ENCODE results near the gene S100B.
"Not testable (repeated sequence)": the region's sequence is repeated elsewhere in the genome, so short reads cannot be mapped to it uniquely, and the experiment has no call there.

S100B gene

GRCh38 chr21:46600978-46601377, 3.9 kb downstream of the S100B start:
- DNase-seq: no peak

- no peak for DNase-seq
Measured at GRCh38 chr21:46600305-46600704, 4.6 kb downstream of the S100B start.

GRCh38 chr21:46598581-46599572, 6.0 kb downstream of the S100B start:
- DNase-seq: no peak

- DNase-seq: no peak
Measured at GRCh38 chr21:46597896-46598343, 7.0 kb downstream of the S100B start.

- DNase-seq: no peak
Measured at GRCh38 chr21:46597031-46597430, 7.9 kb downstream of the S100B start.

- no peak for DNase-seq
Measured at GRCh38 chr21:46596201-46596600, 8.7 kb downstream of the S100B start.

GRCh38 chr21:46594276-46594675, 10.6 kb downstream of the S100B start:
- no peak for DNase-seq

GRCh38 chr21:46585191-46585953, 19.5 kb downstream of the S100B start:
- no peak for DNase-seq

- DNase-seq: no peak
Measured at GRCh38 chr21:46581780-46582307, 23.0 kb downstream of the S100B start.

GRCh38 chr21:46579394-46579793, 25.5 kb downstream of the S100B start:
- not testable (repeated sequence) for DNase-seq

GRCh38 chr21:46577786-46578185, 27.1 kb downstream of the S100B start:
- DNase-seq: not testable (repeated sequence)

- DNase-seq: no peak
Measured at GRCh38 chr21:46572850-46573249, 32.0 kb downstream of the S100B start.

- no peak for DNase-seq
Measured at GRCh38 chr21:46570631-46571030, 34.3 kb downstream of the S100B start.

- DNase-seq: no peak
Measured at GRCh38 chr21:46570119-46570518, 34.8 kb downstream of the S100B start.

- no peak for DNase-seq
Measured at GRCh38 chr21:46569081-46569480, 35.8 kb downstream of the S100B start.

GRCh38 chr21:46568562-46568961, 36.3 kb downstream of the S100B start:
- DNase-seq: no peak

- no peak for DNase-seq
Measured at GRCh38 chr21:46567348-46567747, 37.5 kb downstream of the S100B start.

GRCh38 chr21:46564391-46564790, 40.5 kb downstream of the S100B start:
- no peak for DNase-seq

- no peak for DNase-seq
Measured at GRCh38 chr21:46562964-46563607, 41.8 kb downstream of the S100B start.

- no peak for DNase-seq
Measured at GRCh38 chr21:46562472-46562871, 42.4 kb downstream of the S100B start.

- DNase-seq: no peak
Measured at GRCh38 chr21:46561445-46562090, 43.3 kb downstream of the S100B start.
